SK-N-SH (cell line): ENCODE data around the gene TMEM266. TPM values are rescaled to one million over a fixed set of nuclear protein-coding genes. Genes with fewer than 3 reads are reported as not detected.

Source experiments
- CTCF ChIA-PET: fragments of 300-600, 350-600 bp; formaldehyde crosslinking; extraction: SDS; loops from one replicate; lab custom pipeline; 2021; lab: Yijun Ruan, JAX
- POLR2A ChIA-PET: fragments of 350-600 bp; sonication (Branson Sonifier 250); formaldehyde crosslinking; extraction: SDS; loops from one replicate; lab custom pipeline; 2020; ENCODE audit warnings: antibody characterized with exemption, inconsistent platforms; lab: Yijun Ruan, JAX
- DNase-seq: peaks from one replicate; pipeline ENCODE4 v3.0.0; 2012
- H2AFZ ChIP-seq: fragments of 200-600 bp; sonication (generic); 2 replicates; pipeline ENCODE4 v1.8.1; 2016; ENCODE audit warnings: antibody characterized with exemption, mild to moderate bottlenecking, low read depth
- H3F3A ChIP-seq: fragments of 200-600 bp; sonication (generic); replicated peaks from 2 replicates; pipeline ENCODE3; 2016; ENCODE audit warnings: antibody characterized with exemption, mild to moderate bottlenecking; ENCODE audit not compliant: insufficient read depth
- H3K27ac ChIP-seq, 2 experiments: fragments of 200-500 bp in 1 of 2; fragments of 200-600 bp in 1 of 2; sonication (Bioruptor generic) in 1 of 2; sonication (generic), shearing (Covaris generic) in 1 of 2; 2 replicates each; pipeline versions ENCODE4 v1.5.1 to v1.6.1; 2014 to 2016; ENCODE audit warnings: low read depth in 2 of 2, inconsistent platforms in 1 of 2, low read length in 1 of 2, mild to moderate bottlenecking in 1 of 2, mixed read lengths in 1 of 2
- H3K27me3 ChIP-seq: fragments of 200-600 bp; sonication (generic), shearing (Covaris generic); 2 replicates; pipeline ENCODE4 v1.6.1; 2016; ENCODE audit warnings: mixed run types; ENCODE audit not compliant: insufficient read depth
- H3K36me3 ChIP-seq, 2 experiments: fragments of 200-500 bp in 1 of 2; fragments of 200-600 bp in 1 of 2; sonication (Bioruptor generic) in 1 of 2; sonication (generic) in 1 of 2; replicated peaks in 1 of 2; 2 replicates each; pipeline versions ENCODE3 to v1.5.1; 2014 to 2016; ENCODE audit warnings: low read length in 1 of 2, mild to moderate bottlenecking in 1 of 2; ENCODE audit not compliant: insufficient read depth in 2 of 2, control insufficient read depth in 1 of 2
- H3K4me1 ChIP-seq, 2 experiments: fragments of 200-500 bp in 1 of 2; fragments of 200-600 bp in 1 of 2; sonication (Bioruptor generic) in 1 of 2; sonication (generic), shearing (Covaris generic) in 1 of 2; 2 replicates each; pipeline versions ENCODE4 v1.5.1 to v1.6.1; 2014 to 2016; ENCODE audit warnings: low read depth in 1 of 2, low read length in 1 of 2, mixed run types in 1 of 2; ENCODE audit not compliant: insufficient read depth in 2 of 2, control insufficient read depth in 1 of 2
- H3K4me2 ChIP-seq: fragments of 200-600 bp; sonication (generic), shearing (Covaris generic); 2 replicates; pipeline ENCODE4 v1.6.1; 2017; ENCODE audit warnings: mixed run types
- H3K4me3 ChIP-seq, 2 experiments: fragments of 200-500 bp in 1 of 2; fragments of 200-600 bp in 1 of 2; sonication (Bioruptor generic) in 1 of 2; sonication (generic), shearing (Covaris generic) in 1 of 2; 2 replicates each; pipeline versions ENCODE4 v1.5.1 to v1.8.1; 2014 to 2016; ENCODE audit warnings: low read depth in 2 of 2, inconsistent platforms in 1 of 2, low read length in 1 of 2, mild to moderate bottlenecking in 1 of 2, mixed read lengths in 1 of 2, moderate library complexity in 1 of 2
- H3K79me2 ChIP-seq: fragments of 200-600 bp; sonication (generic); 2 replicates; pipeline ENCODE4 v1.8.1; 2017; ENCODE audit warnings: mild to moderate bottlenecking; ENCODE audit not compliant: insufficient read depth
- H3K9ac ChIP-seq: fragments of 200-600 bp; sonication (generic); 2 replicates; pipeline ENCODE4 v1.6.1; 2017; ENCODE audit warnings: mixed run types
- H3K9me2 ChIP-seq: fragments of 200-600 bp; sonication (generic); 2 replicates; pipeline ENCODE4 v1.6.1; 2017; ENCODE audit warnings: mixed run types
- H3K9me3 ChIP-seq: fragments of 200-600 bp; sonication (generic); 2 replicates; pipeline ENCODE4 v1.6.1; 2017; ENCODE audit warnings: mixed run types, mild to moderate bottlenecking, moderate library complexity
- H4K20me1 ChIP-seq: fragments of 200-600 bp; sonication (generic); 2 replicates; pipeline ENCODE4 v1.6.1; 2017; ENCODE audit warnings: mild to moderate bottlenecking, mixed run types; ENCODE audit not compliant: insufficient read depth
- GABPA ChIP-seq: IDR thresholded peaks from 2 replicates; pipeline ENCODE4 v1.4.0; 2012; ENCODE audit warnings: low read depth, mild to moderate bottlenecking
- MEF2A ChIP-seq: IDR thresholded peaks from 2 replicates; pipeline ENCODE4 v1.4.0; 2012; ENCODE audit warnings: low read depth, borderline replicate concordance
- MXI1 ChIP-seq: IDR thresholded peaks from 2 replicates; pipeline ENCODE4 v1.6.1; 2012; ENCODE audit warnings: mild to moderate bottlenecking, low read depth, low read length, improper control_type of control experiment
- RAD21 ChIP-seq: IDR thresholded peaks from 2 replicates; pipeline ENCODE4 v1.6.1; 2012; ENCODE audit warnings: mild to moderate bottlenecking, low read length
- RXRA ChIP-seq: IDR thresholded peaks from 2 replicates; pipeline ENCODE4 v1.4.0; 2012; ENCODE audit warnings: low read depth, mild to moderate bottlenecking, borderline replicate concordance
- TCF12 ChIP-seq: IDR thresholded peaks from 2 replicates; pipeline ENCODE4 v1.4.0; 2012
- WGBS: methylation state at CpG from one replicate; pipeline ENCODE4 v1.1.6; 2017; ENCODE audit warnings: low lambda C conversion rate; 5-methylcytosine and 5-hydroxymethylcytosine counted together
- polyA plus RNA-seq, 3 experiments: library from polyadenylated mRNA; depleted of rRNA; stranded (reverse); fragments of >200 nt; gene quantifications; 2 replicates each; pipeline ENCODE4 v1.2.3, GENCODE V29; 2012
- TF ChIP-seq, protein P1 (sequence below): IDR thresholded peaks from 2 replicates; pipeline ENCODE4 v1.4.0; 2012; ENCODE audit warnings: low read depth, borderline replicate concordance
- TF ChIP-seq, protein P2 (sequence below): fragments of 200-600 bp; sonication (generic); IDR thresholded peaks from 2 replicates; pipeline ENCODE4 v1.6.1; 2017; ENCODE audit warnings: antibody characterized with exemption, mild to moderate bottlenecking, moderate library complexity
- TF ChIP-seq, protein P3 (sequence below): IDR thresholded peaks from 2 replicates; pipeline ENCODE4 v1.4.0; 2012; ENCODE audit warnings: low read depth, borderline replicate concordance
- TF ChIP-seq, protein P4 (sequence below): fragments of 150-350 bp; IDR thresholded peaks from 2 replicates; pipeline ENCODE4 v1.6.1; 2017; ENCODE audit warnings: antibody characterized with exemption, low read length, low read depth, borderline replicate concordance
- TF ChIP-seq, protein P5 (sequence below): fragments of 150-350 bp; IDR thresholded peaks from 2 replicates; pipeline ENCODE4 v1.6.1; 2016; ENCODE audit warnings: mild to moderate bottlenecking, low read depth, low read length

TMEM266 gene
- polyA plus RNA-seq, 1 of the 3 experiments (the other 2 are of a cell fraction) = 0.07 TPM

DNA sequence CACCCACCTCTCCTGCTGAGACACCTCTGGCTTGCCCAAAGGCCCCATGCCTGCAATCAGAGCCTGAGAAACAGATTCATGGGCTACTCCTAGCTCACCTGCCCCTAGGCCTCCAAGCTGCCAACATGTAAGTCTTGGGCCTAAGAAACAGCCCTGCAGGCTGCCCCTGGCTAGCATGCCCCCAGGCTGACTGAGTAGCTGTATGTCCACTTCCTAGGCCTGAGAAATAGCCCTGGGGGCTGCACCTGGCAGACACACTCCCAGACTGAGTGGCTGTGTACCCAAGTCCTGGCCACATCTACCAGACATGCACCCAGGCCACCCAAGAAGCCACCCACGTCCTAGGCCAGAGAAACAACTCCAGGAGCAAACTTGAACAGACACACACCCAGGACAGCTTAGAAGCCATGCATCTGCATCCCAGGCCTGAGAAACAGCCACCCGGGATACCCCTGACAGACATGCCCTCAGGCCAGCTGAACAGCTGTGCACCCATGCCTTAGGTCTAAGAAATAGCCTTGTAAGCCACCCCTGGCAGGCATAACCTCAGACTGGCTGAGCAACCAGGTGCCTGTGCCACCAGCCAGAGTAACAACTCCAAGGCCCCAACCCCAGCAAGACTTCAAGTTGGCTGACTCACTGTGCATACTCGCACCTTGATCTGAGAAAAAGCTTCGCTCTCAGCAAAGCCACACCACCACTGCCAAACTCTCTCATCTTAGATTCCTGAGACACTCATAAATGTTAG, 35.6 kb upstream of the TMEM266 start:
- H3K9me3 ChIP-seq = 0 out of 2 replicates have a peak, but pooled peaks cover 6% of the 10 kb centered on the region
- H2AFZ ChIP-seq = no peak overlapping the region
- CTCF ChIA-PET = interaction anchor here (1.7 to 1.8 kb wide), 2 partner anchors 9 to 32 kb away, joined by 4 to 6 read pairs; no protein-coding TSS in a partner anchor
- no peak for DNase-seq
- no peak overlapping the region for H3K9ac ChIP-seq
- H3K9me2 ChIP-seq = no peaks in the 10 kb centered on the region
- POLR2A ChIA-PET = no interaction called here
- no peak overlapping the region for H3K27ac ChIP-seq
- no peaks in the 10 kb centered on the region; a peak in 1 of 4 replicates for H3K4me1 ChIP-seq
- no peaks in the 10 kb centered on the region for H3F3A ChIP-seq
- TF ChIP-seq, protein P1, sequence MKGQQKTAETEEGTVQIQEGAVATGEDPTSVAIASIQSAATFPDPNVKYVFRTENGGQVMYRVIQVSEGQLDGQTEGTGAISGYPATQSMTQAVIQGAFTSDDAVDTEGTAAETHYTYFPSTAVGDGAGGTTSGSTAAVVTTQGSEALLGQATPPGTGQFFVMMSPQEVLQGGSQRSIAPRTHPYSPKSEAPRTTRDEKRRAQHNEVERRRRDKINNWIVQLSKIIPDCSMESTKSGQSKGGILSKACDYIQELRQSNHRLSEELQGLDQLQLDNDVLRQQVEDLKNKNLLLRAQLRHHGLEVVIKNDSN = no peak
- H3K36me3 ChIP-seq = no peaks in the 10 kb centered on the region
- no peaks in the 10 kb centered on the region for H3K79me2 ChIP-seq
- H3K4me3 ChIP-seq = no peak overlapping the region
- H3K4me2 ChIP-seq = no peak overlapping the region
- WGBS = 36% methylated on average over 4 of the region's 4 CpGs
- no peaks in the 10 kb centered on the region for H4K20me1 ChIP-seq
- H3K27me3 ChIP-seq = no peaks in the 10 kb centered on the region; the same call in 1 of the 2 replicates

DNA sequence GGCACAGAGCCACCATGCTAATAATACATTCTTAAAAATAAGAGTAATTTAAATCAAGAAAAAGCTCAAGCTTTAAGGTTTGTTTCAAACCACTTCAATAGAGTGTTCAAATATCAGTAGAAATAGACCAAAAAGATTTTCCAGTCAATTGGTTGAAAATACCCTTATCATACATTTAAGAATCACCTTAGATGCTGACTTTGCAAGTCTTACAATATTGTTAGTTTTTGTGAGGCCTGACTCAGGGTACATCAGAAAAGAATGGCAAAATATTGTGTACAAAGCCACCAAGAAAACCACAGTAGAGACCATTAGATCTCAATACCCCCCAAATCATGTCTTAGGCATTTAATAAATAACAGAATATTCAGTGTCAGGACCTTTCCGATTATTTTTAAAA, 27.7 kb upstream of the TMEM266 start:
- no peak overlapping the region for H3K4me2 ChIP-seq
- H3F3A ChIP-seq = no peaks in the 10 kb centered on the region
- 79% methylated on average over 1 of the region's 1 CpG for WGBS
- no peak overlapping the region for H3K4me3 ChIP-seq
- H2AFZ ChIP-seq = no peak overlapping the region
- H3K9ac ChIP-seq = no peak overlapping the region
- no peaks in the 10 kb centered on the region for H4K20me1 ChIP-seq
- CTCF ChIA-PET = interaction anchor here (0.6 to 1.3 kb wide), 3 partner anchors 25 to 865 kb away, joined by 3 to 4 read pairs (median 3); no protein-coding TSS in a partner anchor
- H3K4me1 ChIP-seq = no peaks in the 10 kb centered on the region
- H3K9me2 ChIP-seq = no peaks in the 10 kb centered on the region
- TF ChIP-seq, protein P2, sequence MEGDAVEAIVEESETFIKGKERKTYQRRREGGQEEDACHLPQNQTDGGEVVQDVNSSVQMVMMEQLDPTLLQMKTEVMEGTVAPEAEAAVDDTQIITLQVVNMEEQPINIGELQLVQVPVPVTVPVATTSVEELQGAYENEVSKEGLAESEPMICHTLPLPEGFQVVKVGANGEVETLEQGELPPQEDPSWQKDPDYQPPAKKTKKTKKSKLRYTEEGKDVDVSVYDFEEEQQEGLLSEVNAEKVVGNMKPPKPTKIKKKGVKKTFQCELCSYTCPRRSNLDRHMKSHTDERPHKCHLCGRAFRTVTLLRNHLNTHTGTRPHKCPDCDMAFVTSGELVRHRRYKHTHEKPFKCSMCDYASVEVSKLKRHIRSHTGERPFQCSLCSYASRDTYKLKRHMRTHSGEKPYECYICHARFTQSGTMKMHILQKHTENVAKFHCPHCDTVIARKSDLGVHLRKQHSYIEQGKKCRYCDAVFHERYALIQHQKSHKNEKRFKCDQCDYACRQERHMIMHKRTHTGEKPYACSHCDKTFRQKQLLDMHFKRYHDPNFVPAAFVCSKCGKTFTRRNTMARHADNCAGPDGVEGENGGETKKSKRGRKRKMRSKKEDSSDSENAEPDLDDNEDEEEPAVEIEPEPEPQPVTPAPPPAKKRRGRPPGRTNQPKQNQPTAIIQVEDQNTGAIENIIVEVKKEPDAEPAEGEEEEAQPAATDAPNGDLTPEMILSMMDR = no peak
- TF ChIP-seq, protein P3, sequence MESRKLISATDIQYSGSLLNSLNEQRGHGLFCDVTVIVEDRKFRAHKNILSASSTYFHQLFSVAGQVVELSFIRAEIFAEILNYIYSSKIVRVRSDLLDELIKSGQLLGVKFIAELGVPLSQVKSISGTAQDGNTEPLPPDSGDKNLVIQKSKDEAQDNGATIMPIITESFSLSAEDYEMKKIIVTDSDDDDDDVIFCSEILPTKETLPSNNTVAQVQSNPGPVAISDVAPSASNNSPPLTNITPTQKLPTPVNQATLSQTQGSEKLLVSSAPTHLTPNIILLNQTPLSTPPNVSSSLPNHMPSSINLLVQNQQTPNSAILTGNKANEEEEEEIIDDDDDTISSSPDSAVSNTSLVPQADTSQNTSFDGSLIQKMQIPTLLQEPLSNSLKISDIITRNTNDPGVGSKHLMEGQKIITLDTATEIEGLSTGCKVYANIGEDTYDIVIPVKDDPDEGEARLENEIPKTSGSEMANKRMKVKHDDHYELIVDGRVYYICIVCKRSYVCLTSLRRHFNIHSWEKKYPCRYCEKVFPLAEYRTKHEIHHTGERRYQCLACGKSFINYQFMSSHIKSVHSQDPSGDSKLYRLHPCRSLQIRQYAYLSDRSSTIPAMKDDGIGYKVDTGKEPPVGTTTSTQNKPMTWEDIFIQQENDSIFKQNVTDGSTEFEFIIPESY = no peak
- TF ChIP-seq MEF2A (no peak), TCF12 (no peak), RAD21 (no peak), MXI1 (no peak), RXRA (no peak), GABPA (no peak)
- TF ChIP-seq, protein P4, sequence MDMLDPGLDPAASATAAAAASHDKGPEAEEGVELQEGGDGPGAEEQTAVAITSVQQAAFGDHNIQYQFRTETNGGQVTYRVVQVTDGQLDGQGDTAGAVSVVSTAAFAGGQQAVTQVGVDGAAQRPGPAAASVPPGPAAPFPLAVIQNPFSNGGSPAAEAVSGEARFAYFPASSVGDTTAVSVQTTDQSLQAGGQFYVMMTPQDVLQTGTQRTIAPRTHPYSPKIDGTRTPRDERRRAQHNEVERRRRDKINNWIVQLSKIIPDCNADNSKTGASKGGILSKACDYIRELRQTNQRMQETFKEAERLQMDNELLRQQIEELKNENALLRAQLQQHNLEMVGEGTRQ = no peak
- TF ChIP-seq, protein P5, sequence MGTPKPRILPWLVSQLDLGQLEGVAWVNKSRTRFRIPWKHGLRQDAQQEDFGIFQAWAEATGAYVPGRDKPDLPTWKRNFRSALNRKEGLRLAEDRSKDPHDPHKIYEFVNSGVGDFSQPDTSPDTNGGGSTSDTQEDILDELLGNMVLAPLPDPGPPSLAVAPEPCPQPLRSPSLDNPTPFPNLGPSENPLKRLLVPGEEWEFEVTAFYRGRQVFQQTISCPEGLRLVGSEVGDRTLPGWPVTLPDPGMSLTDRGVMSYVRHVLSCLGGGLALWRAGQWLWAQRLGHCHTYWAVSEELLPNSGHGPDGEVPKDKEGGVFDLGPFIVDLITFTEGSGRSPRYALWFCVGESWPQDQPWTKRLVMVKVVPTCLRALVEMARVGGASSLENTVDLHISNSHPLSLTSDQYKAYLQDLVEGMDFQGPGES = no peak
- H3K27ac ChIP-seq = no peak overlapping the region
- no peak for DNase-seq
- no peaks in the 10 kb centered on the region; the same call in 1 of the 2 replicates for H3K27me3 ChIP-seq
- no peaks in the 10 kb centered on the region for H3K9me3 ChIP-seq
- POLR2A ChIA-PET = no interaction called here
- no peaks in the 10 kb centered on the region for H3K36me3 ChIP-seq
- no peaks in the 10 kb centered on the region for H3K79me2 ChIP-seq
